H1 (cell line): Measurements from ENCODE around the gene INPPL1. TPM values are rescaled to one million over a fixed set of nuclear protein-coding genes. Genes with fewer than 3 reads are reported as not detected.
"Not testable (repeated sequence)": the region's sequence is repeated elsewhere in the genome, so short reads cannot be mapped to it uniquely, and the experiment has no call there.

Experiments
- CTCF ChIA-PET: fragments of 300-600 bp; sonication (Branson Sonifier 250); formaldehyde crosslinking; loops from one replicate; lab custom pipeline; 2021; ENCODE audit not compliant: partially characterized antibody; lab: Charles Lee
- POLR2A ChIA-PET: fragments of 300-600 bp; sonication (Branson Sonifier 250); formaldehyde crosslinking; loops from one replicate; lab custom pipeline; 2021; ENCODE audit warnings: inconsistent platforms; ENCODE audit not compliant: partially characterized antibody; lab: Charles Lee
- DNase-seq, 2 experiments: peaks; one replicate each; pipeline versions ENCODE4 v3.0.0 to v3.0.0-alpha.2; 2010 to 2022; ENCODE audit warnings: low spot score in 2 of 2, low read depth in 1 of 2, mixed read lengths in 1 of 2
- FAIRE-seq: peaks from 2 replicates; lab custom pipeline; 2011; peaks lifted over from hg19 to GRCh38; lab: Jason Lieb, UNC
- H2AFZ ChIP-seq: 2 replicates; pipeline ENCODE4 v1.8.1; 2012; ENCODE audit warnings: low read length, inconsistent platforms
- H2AK5ac ChIP-seq: 2 replicates; pipeline ENCODE4 v1.6.1; 2013; ENCODE audit warnings: low read depth, low read length
- H2BK120ac ChIP-seq: replicated peaks from 2 replicates; pipeline ENCODE3; 2013; ENCODE audit warnings: low read depth, low read length, inconsistent platforms
- H2BK12ac ChIP-seq: 2 replicates; pipeline ENCODE4 v1.6.1; 2013; ENCODE audit warnings: low read depth, low read length
- H2BK15ac ChIP-seq: 2 replicates; pipeline ENCODE4 v1.6.1; 2013; ENCODE audit warnings: low read length
- H2BK20ac ChIP-seq: 2 replicates; pipeline ENCODE4 v1.6.1; 2013; ENCODE audit warnings: low read length
- H2BK5ac ChIP-seq: 2 replicates; pipeline ENCODE4 v1.6.1; 2013; ENCODE audit warnings: low read depth, low read length
- H3K14ac ChIP-seq: 2 replicates; pipeline ENCODE4 v1.6.1; 2013; ENCODE audit warnings: inconsistent platforms; ENCODE audit not compliant: insufficient read length
- H3K18ac ChIP-seq: 2 replicates; pipeline ENCODE4 v1.6.1; 2013; ENCODE audit warnings: low read length; ENCODE audit errors: extremely low read depth
- H3K23ac ChIP-seq: 2 replicates; pipeline ENCODE4 v1.6.1; 2013; ENCODE audit warnings: inconsistent platforms; ENCODE audit not compliant: insufficient read length
- H3K23me2 ChIP-seq: 2 replicates; pipeline ENCODE4 v1.6.1; 2013; ENCODE audit warnings: low read depth, low read length
- H3K27ac ChIP-seq: 2 replicates; pipeline ENCODE4 v1.6.1; 2011; ENCODE audit warnings: low read depth, low read length, inconsistent platforms
- H3K27me3 ChIP-seq, 4 experiments: replicated peaks in 1 of 4; 1 replicate in 1 of 4; 2 replicates in 3 of 4; pipeline versions ENCODE4 v1.6.1 to v1.8.1; 2011 to 2013; ENCODE audit warnings: low read length in 3 of 4, mild to moderate bottlenecking in 3 of 4, inconsistent platforms in 2 of 4, mixed read lengths in 2 of 4, moderate library complexity in 1 of 4; ENCODE audit not compliant: control insufficient read depth in 3 of 4, insufficient read depth in 3 of 4; ENCODE audit errors: extremely low read depth in 1 of 4
- H3K36me3 ChIP-seq, 4 experiments: 2 replicates each; pipeline versions ENCODE4 v1.6.1 to v1.8.1; 2011 to 2013; ENCODE audit warnings: mild to moderate bottlenecking in 4 of 4, low read length in 3 of 4, moderate library complexity in 2 of 4, control low read depth in 1 of 4, inconsistent platforms in 1 of 4; ENCODE audit not compliant: insufficient read depth in 4 of 4, control insufficient read depth in 2 of 4
- H3K4ac ChIP-seq: replicated peaks from 2 replicates; pipeline ENCODE3; 2013; ENCODE audit warnings: low read length, low read depth, mixed read lengths, inconsistent platforms; ENCODE audit not compliant: insufficient read length
- H3K4me1 ChIP-seq, 4 experiments: replicated peaks in 1 of 4; 1 replicate in 1 of 4; 2 replicates in 3 of 4; pipeline versions ENCODE4 v1.6.1 to v1.8.1; 2011 to 2013; ENCODE audit warnings: low read length in 3 of 4, inconsistent platforms in 2 of 4, mixed read lengths in 1 of 4; ENCODE audit not compliant: insufficient read depth in 4 of 4, control insufficient read depth in 3 of 4
- H3K4me2 ChIP-seq, 2 experiments: 2 replicates each; pipeline versions ENCODE4 v1.6.1 to v1.8.1; 2011 to 2013; ENCODE audit warnings: low read depth in 2 of 2, low read length in 2 of 2, control low read depth in 1 of 2, inconsistent platforms in 1 of 2, mild to moderate bottlenecking in 1 of 2; ENCODE audit not compliant: insufficient read depth in 1 of 2
- H3K4me3 ChIP-seq, 4 experiments: fragments of 200-600, 300-600 bp in 1 of 4; sonication (generic), shearing (Covaris generic), sonication (Bioruptor Twin) in 1 of 4; 2 replicates each; pipeline versions ENCODE4 v1.5.1 to v1.8.1; 2011 to 2016; ENCODE audit warnings: low read length in 4 of 4, low read depth in 3 of 4, control low read depth in 2 of 4, inconsistent platforms in 2 of 4, mild to moderate bottlenecking in 2 of 4, mixed read lengths in 1 of 4, moderate library complexity in 1 of 4; ENCODE audit not compliant: insufficient read depth in 2 of 4; ENCODE audit errors: extremely low read depth in 1 of 4
- H3K56ac ChIP-seq: replicated peaks from 2 replicates; pipeline ENCODE3; 2013; ENCODE audit warnings: low read depth, mild to moderate bottlenecking, mixed read lengths, low read length, inconsistent platforms; ENCODE audit not compliant: insufficient read length
- H3K79me1 ChIP-seq: 2 replicates; pipeline ENCODE4 v1.6.1; 2013; ENCODE audit warnings: low read depth, low read length, control low read depth
- H3K79me2 ChIP-seq, 2 experiments: 2 replicates each; pipeline versions ENCODE4 v1.6.1 to v1.8.1; 2012 to 2013; ENCODE audit warnings: low read length in 2 of 2, mild to moderate bottlenecking in 2 of 2, inconsistent platforms in 1 of 2; ENCODE audit not compliant: insufficient read depth in 2 of 2, control insufficient read depth in 1 of 2
- H3K9ac ChIP-seq, 4 experiments: replicated peaks in 1 of 4; 1 replicate in 1 of 4; 2 replicates in 3 of 4; pipeline versions ENCODE4 v1.6.1 to v1.8.1; 2011 to 2013; ENCODE audit warnings: low read depth in 3 of 4, low read length in 3 of 4, control low read depth in 2 of 4, mild to moderate bottlenecking in 2 of 4, moderate library complexity in 2 of 4, inconsistent platforms in 1 of 4; ENCODE audit errors: extremely low read depth in 1 of 4
- H3K9me3 ChIP-seq, 2 experiments: 2 replicates each; pipeline versions ENCODE4 v1.6.1 to v1.8.1; 2012 to 2013; ENCODE audit warnings: mild to moderate bottlenecking in 2 of 2, moderate library complexity in 2 of 2, control low read depth in 1 of 2, inconsistent platforms in 1 of 2, low read depth in 1 of 2, low read length in 1 of 2, mixed read lengths in 1 of 2; ENCODE audit not compliant: insufficient read depth in 2 of 2
- H4K20me1 ChIP-seq, 2 experiments: replicated peaks in 1 of 2; 2 replicates each; pipeline versions ENCODE3 to v1.8.1; 2011 to 2013; ENCODE audit warnings: inconsistent platforms in 2 of 2, low read length in 2 of 2, mild to moderate bottlenecking in 1 of 2; ENCODE audit not compliant: insufficient read depth in 2 of 2, control insufficient read depth in 1 of 2
- H4K5ac ChIP-seq: 2 replicates; pipeline ENCODE4 v1.6.1; 2013; ENCODE audit warnings: low read length, low read depth, mixed read lengths, inconsistent platforms; ENCODE audit not compliant: insufficient read length
- H4K8ac ChIP-seq: 2 replicates; pipeline ENCODE4 v1.8.0; 2013; ENCODE audit warnings: mild to moderate bottlenecking, moderate library complexity, low read length, inconsistent platforms; ENCODE audit not compliant: insufficient read depth; ENCODE audit errors: extremely low read depth
- H4K91ac ChIP-seq: replicated peaks from 2 replicates; pipeline ENCODE3; 2013; ENCODE audit warnings: low read length, mixed read lengths, inconsistent platforms; ENCODE audit not compliant: insufficient read length
- ASH2L ChIP-seq: fragments of 200-600, 300-600 bp; sonication (generic); IDR thresholded peaks from one replicate; pipeline ENCODE4 v1.7.1; 2017; ENCODE audit warnings: low read length
- CREB1 ChIP-seq: IDR thresholded peaks from 2 replicates; pipeline ENCODE4 v1.6.1; 2012; ENCODE audit warnings: inconsistent platforms
- SIX5 ChIP-seq: IDR thresholded peaks from 2 replicates; pipeline ENCODE4 v1.6.1; 2011; ENCODE audit warnings: mild to moderate bottlenecking, low read depth, low read length
- WGBS, 2 experiments: shearing (Covaris generic) in 1 of 2; methylation state at CpG; one replicate each; pipeline versions ENCODE4 v1.1.6 to v1.1.7; 2013 to 2015; ENCODE audit warnings: low lambda C conversion rate in 2 of 2, mixed read lengths in 2 of 2, inconsistent platforms in 1 of 2, low coverage in 1 of 2, missing lambda C conversion rate in 1 of 2; ENCODE audit not compliant: insufficient replicate concordance in 2 of 2, insufficient coverage in 1 of 2, insufficient read length in 1 of 2; ENCODE audit errors: extremely low coverage in 1 of 2, missing lambda C conversion rate in 1 of 2; 5-methylcytosine and 5-hydroxymethylcytosine counted together
- polyA plus RNA-seq, 7 experiments: library from polyadenylated mRNA; depleted of rRNA in 3 of 7; stranded (reverse) in 5 of 7; unstranded in 2 of 7; fragments of >200 nt in 5 of 7; fragments of 200-250 nt in 2 of 7; gene quantifications; 1 replicate in 5 of 7; 2 replicates in 1 of 7; 4 replicates in 1 of 7; pipeline versions ENCODE4 v1.2.1 to v1.2.3, GENCODE V29; 2011 to 2013; ENCODE audit warnings: missing spikeins in 2 of 7, mixed read lengths in 2 of 7
- total RNA-seq: library from RNA; stranded (reverse); fragmentation: NEBNext Ultra II Directional; extraction: Animal tissue kit (Norgen Biotek cat#: 25700); gene quantifications from 2 replicates; pipeline ENCODE4 v1.2.1, GENCODE V29; 2021

The INPPL1 gene
- total and polyA plus RNA-seq, 2 of the 8 experiments (the other 6 are each of a cell fraction or from before 2014, with no cell fraction given), result 54.5 to 79.5 TPM

DNA sequence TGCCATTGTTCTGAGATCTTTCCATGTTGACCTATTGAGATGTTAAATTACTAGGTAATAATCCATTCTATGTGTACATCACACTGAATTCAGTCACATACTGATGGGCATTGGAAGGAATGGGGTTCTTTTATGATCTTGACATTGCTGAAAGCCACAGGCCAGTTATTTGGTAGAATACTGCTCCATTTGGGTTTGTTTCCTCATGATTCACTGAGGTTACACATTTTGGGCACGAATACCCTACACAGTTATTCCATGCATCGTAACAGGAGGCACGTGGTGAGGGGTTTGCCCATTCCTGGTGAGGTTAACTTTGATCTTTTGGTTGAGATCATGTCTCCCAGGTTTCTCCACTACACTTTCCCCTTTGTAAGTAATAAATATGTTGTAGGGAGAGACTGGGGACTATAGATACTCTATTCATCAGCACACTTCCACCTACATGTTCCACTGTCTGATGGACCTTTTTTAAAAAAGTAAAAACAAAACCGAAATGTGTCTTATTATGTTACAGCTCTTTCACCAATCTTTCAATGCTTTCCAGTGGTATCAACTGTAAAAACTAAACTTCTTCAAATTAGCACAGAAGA is 44.7 kb upstream of the INPPL1 start (continued):
- TF ChIP-seq SIX5, result no peak
- TF ChIP-seq CREB1, result no peak
- no peak for TF ChIP-seq ASH2L

DNA sequence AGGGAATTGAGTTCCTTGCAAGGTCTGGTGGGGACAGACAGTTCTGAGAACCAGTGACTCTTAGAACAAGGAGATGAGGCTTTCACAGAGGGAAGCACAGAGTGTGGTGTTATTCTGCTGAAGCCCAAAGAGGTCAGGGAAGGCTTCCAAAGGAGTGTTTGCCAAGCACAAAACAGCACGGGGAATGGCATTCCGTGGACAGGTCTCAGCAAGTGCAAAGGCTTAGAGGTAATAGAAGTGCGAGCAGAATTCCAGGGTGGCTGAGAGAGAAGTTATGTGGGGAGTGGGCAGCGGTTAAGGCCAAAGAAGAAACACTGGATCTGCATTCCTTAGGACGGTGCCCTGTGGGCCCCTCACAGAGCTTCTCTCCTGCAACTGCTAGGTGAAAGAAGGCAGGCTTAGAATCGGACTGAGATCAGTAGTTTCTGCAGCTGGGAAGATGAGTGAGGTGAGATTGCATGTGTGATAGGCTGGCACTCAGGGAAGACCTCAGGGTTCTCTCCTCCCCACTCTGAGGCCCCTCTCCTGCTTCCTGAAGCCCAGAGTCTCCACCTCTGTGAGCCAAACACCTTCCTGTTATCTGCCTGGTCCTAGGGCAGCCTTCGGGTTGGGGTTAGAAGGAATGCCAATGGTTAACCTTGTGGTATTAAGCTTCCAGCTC is 43.5 kb upstream of the INPPL1 start:
- H2BK12ac ChIP-seq, H3K4me1 ChIP-seq, H3K36me3 ChIP-seq, H2BK20ac ChIP-seq, H3K4me2 ChIP-seq, H4K91ac ChIP-seq, H3K4me3 ChIP-seq, H3K14ac ChIP-seq, H2BK15ac ChIP-seq, POLR2A ChIA-PET, H3K4ac ChIP-seq, H3K9ac ChIP-seq, H3K27ac ChIP-seq, H4K8ac ChIP-seq, H2AK5ac ChIP-seq, H3K23me2 ChIP-seq, DNase-seq, H3K79me1 ChIP-seq, H2BK120ac ChIP-seq, H3K9me3 ChIP-seq, FAIRE-seq, H2AFZ ChIP-seq, H3K79me2 ChIP-seq, H3K18ac ChIP-seq, H4K20me1 ChIP-seq, H4K5ac ChIP-seq, H3K27me3 ChIP-seq, H3K23ac ChIP-seq, H3K56ac ChIP-seq, H2BK5ac ChIP-seq: not testable (repeated sequence)
- CTCF ChIA-PET, result interaction anchor here (0.7 to 3.8 kb wide), 10 partner anchors 14 to 158 kb away, joined by 3 to 61 read pairs (median 6); partner anchors contain the start of gene FOLR1
- 81% methylated on average over 7 of the region's 7 CpGs; no CpG with 5 or more reads in 1 of the 2 experiments for WGBS, 2 experiments
